ENCODE measurements around the gene FARSA. TPM values are rescaled to one million over a fixed set of nuclear protein-coding genes. Genes with fewer than 3 reads are reported as not detected.
A peak's percentile ranks its signal among the peaks of the same experiment; 100 is the strongest.

FARSA gene
- polyA plus RNA-seq, 1 donor (not counting 4 experiments of a cell fraction or from before 2014, with no cell fraction given), result 30.9 TPM

GRCh38 chr19:12944104-12944674, 10.7 kb upstream of the FARSA start:
- H2AFZ ChIP-seq (ENCODE audit: control insufficient read depth, low read length), result no peak overlapping the region
- TF ChIP-seq EZH2 (IDR thresholded peaks at IDR 0.05; ENCODE audit: low read length), result no peak
- TF ChIP-seq CTCF (optimal IDR thresholded peaks at IDR 0.05 in 1 of 3, IDR thresholded peaks at IDR 0.05 in 1 of 3, conservative IDR thresholded peaks at IDR 0.05 in 1 of 3; ENCODE audit: extremely low read depth in 1 of 3, insufficient read depth in 2 of 3, low read length in 3 of 3), result no peak
- H3K4me1 ChIP-seq (ENCODE audit: control insufficient read depth, extremely low read depth, insufficient read depth, low read length), result peaks cover 32% of the 10 kb centered on the region
- peaks cover 2% of the 10 kb centered on the region for H3K9me1 ChIP-seq (ENCODE audit: control insufficient read depth, extremely low read depth, insufficient read depth, low read length)
- peaks cover 44 to 52% of the 10 kb centered on the region in 2 experiments for H3K36me3 ChIP-seq (ENCODE audit: control insufficient read depth in 2 of 2, extremely low read depth in 1 of 2, insufficient read depth in 2 of 2, low read length in 2 of 2)
- H3K27ac ChIP-seq (ENCODE audit: control insufficient read depth, insufficient read depth, low read length), result no peak overlapping the region
- H3K9ac ChIP-seq (ENCODE audit: control insufficient read depth, extremely low read depth, insufficient read depth, low read length), result no peak overlapping the region
- H3K4me3 ChIP-seq (ENCODE audit: control insufficient read depth in 2 of 3, extremely low read depth in 1 of 3, insufficient read depth in 2 of 3, low read depth in 1 of 3, low read length in 3 of 3), result no peak overlapping the region
- H3K9me3 ChIP-seq (ENCODE audit: control insufficient read depth, low read depth, low read length), result no peaks in the 10 kb centered on the region
- FAIRE-seq, result no peak
- H3K4me2 ChIP-seq (ENCODE audit: control insufficient read depth, extremely low read depth, insufficient read depth, low read depth, low read length), result peak overlapping the region; percentile 3
- H4K20me1 ChIP-seq (ENCODE audit: control insufficient read depth, extremely low read depth, insufficient read depth, low read length), result peaks cover 20% of the 10 kb centered on the region
- no peaks in the 10 kb centered on the region for H3K27me3 ChIP-seq (ENCODE audit: control insufficient read depth, extremely low read depth, insufficient read depth, low read length)
- peaks cover 62% of the 10 kb centered on the region for H3K79me2 ChIP-seq (ENCODE audit: control insufficient read depth, insufficient read depth, low read length)
- no peak for DNase-seq (ENCODE audit: low read depth, low spot score)
- dilution Hi-C loops (cut with MboI; ENCODE audit: extremely low pct_ligation_motif_present, low sequenced_read_pairs), result no loop called here

- FAIRE-seq, result no peak
- TF ChIP-seq CTCF (optimal IDR thresholded peaks at IDR 0.05 in 1 of 3, IDR thresholded peaks at IDR 0.05 in 1 of 3, conservative IDR thresholded peaks at IDR 0.05 in 1 of 3; ENCODE audit: extremely low read depth in 1 of 3, insufficient read depth in 2 of 3, low read length in 3 of 3), result no peak
- no peak for TF ChIP-seq EZH2 (IDR thresholded peaks at IDR 0.05; ENCODE audit: low read length)
- Histone ChIP-seq H3K79me2 (ENCODE audit: control insufficient read depth, insufficient read depth, low read length) (peaks cover 68% of the 10 kb centered on the region), H3K9ac (ENCODE audit: control insufficient read depth, extremely low read depth, insufficient read depth, low read length) (no peak overlapping the region), H3K9me1 (ENCODE audit: control insufficient read depth, extremely low read depth, insufficient read depth, low read length) (peaks cover 2% of the 10 kb centered on the region), H3K27me3 (ENCODE audit: control insufficient read depth, extremely low read depth, insufficient read depth, low read length) (no peaks in the 10 kb centered on the region), H4K20me1 (ENCODE audit: control insufficient read depth, extremely low read depth, insufficient read depth, low read length) (peaks cover 23% of the 10 kb centered on the region), H3K27ac (ENCODE audit: control insufficient read depth, insufficient read depth, low read length) (no peak overlapping the region), H3K4me1 (ENCODE audit: control insufficient read depth, extremely low read depth, insufficient read depth, low read length) (peaks cover 32% of the 10 kb centered on the region), H3K4me3 (ENCODE audit: control insufficient read depth in 2 of 3, extremely low read depth in 1 of 3, insufficient read depth in 2 of 3, low read depth in 1 of 3, low read length in 3 of 3) (no peak overlapping the region), H3K9me3 (ENCODE audit: control insufficient read depth, low read depth, low read length) (no peaks in the 10 kb centered on the region), H2AFZ (ENCODE audit: control insufficient read depth, low read length) (no peak overlapping the region), H3K36me3 (ENCODE audit: control insufficient read depth in 2 of 2, extremely low read depth in 1 of 2, insufficient read depth in 2 of 2, low read length in 2 of 2) (peaks cover 41 to 50% of the 10 kb centered on the region in 2 experiments), H3K4me2 (ENCODE audit: control insufficient read depth, extremely low read depth, insufficient read depth, low read depth, low read length) (no peak overlapping the region)
- dilution Hi-C loops (cut with MboI; ENCODE audit: extremely low pct_ligation_motif_present, low sequenced_read_pairs), result no loop called here
- DNase-seq (ENCODE audit: low read depth, low spot score), result no peak
These were observed 10.0 kb upstream of the FARSA start for GRCh38 chr19:12943437-12944044.
